GM12892 (cell line): ENCODE measurements around the gene ANKRD37.

ENCODE experiments used
- DNase-seq: peaks from one replicate; pipeline ENCODE4 v3.0.0; 2011; ENCODE audit not compliant: insufficient read length
- FAIRE-seq: peaks from 2 replicates; lab custom pipeline; 2011; peaks lifted over from hg19 to GRCh38; lab: Jason Lieb, UNC
- POLR2A ChIP-seq: IDR thresholded peaks from 2 replicates; pipeline ENCODE4 v1.6.1; 2011; ENCODE audit warnings: low read depth, low read length, control low read depth
- POLR2AphosphoS5 ChIP-seq: IDR thresholded peaks from 2 replicates; pipeline ENCODE4 v1.6.1; 2011; ENCODE audit warnings: low read depth, low read length, control low read depth
- TAF1 ChIP-seq: IDR thresholded peaks from 2 replicates; pipeline ENCODE4 v1.6.1; 2011; ENCODE audit warnings: low read depth, mild to moderate bottlenecking, control low read depth, low read length, borderline replicate concordance

Gene ANKRD37

GRCh38 chr4:185399466-185399865 is 2.8 kb downstream of the ANKRD37 start:
- TF ChIP-seq POLR2A (no peak), TAF1 (no peak), POLR2AphosphoS5 (no peak)
- no peak for FAIRE-seq

GRCh38 chr4:185404031-185404430 is 7.4 kb downstream of the ANKRD37 start:
- no peak for TF ChIP-seq POLR2A
- TF ChIP-seq POLR2AphosphoS5: no peak
- TF ChIP-seq TAF1: no peak
- DNase-seq: no peak
- no peak for FAIRE-seq

More at GRCh38 chr4:185399466-185399865, 2.8 kb downstream of the ANKRD37 start:
- no peak for DNase-seq

GRCh38 chr4:185405296-185405999 is 8.8 kb downstream of the ANKRD37 start:
- FAIRE-seq: no peak
- TF ChIP-seq TAF1: no peak
- no peak for TF ChIP-seq POLR2A
- no peak for TF ChIP-seq POLR2AphosphoS5
- no peak for DNase-seq

GRCh38 chr4:185408432-185408831 is 11.8 kb downstream of the ANKRD37 start:
- TF ChIP-seq TAF1 (no peak), POLR2AphosphoS5 (no peak), POLR2A (no peak)
- DNase-seq (no peak), FAIRE-seq (peak; percentile 21)

- FAIRE-seq (no peak), DNase-seq (no peak)
- TF ChIP-seq TAF1 (no peak), POLR2AphosphoS5 (no peak), POLR2A (no peak)
Observed at GRCh38 chr4:185411849-185412248, 15.2 kb downstream of the ANKRD37 start.

GRCh38 chr4:185412412-185412811 is 15.8 kb downstream of the ANKRD37 start:
- peak; percentile 24 for FAIRE-seq
- no peak for DNase-seq
- TF ChIP-seq POLR2A: no peak
- no peak for TF ChIP-seq TAF1
- no peak for TF ChIP-seq POLR2AphosphoS5

- DNase-seq (no peak), FAIRE-seq (no peak)
- TF ChIP-seq POLR2AphosphoS5 (no peak), POLR2A (no peak), TAF1 (no peak)
Observed at GRCh38 chr4:185416955-185417354, 20.3 kb downstream of the ANKRD37 start.

GRCh38 chr4:185421366-185422124 is 24.9 kb downstream of the ANKRD37 start:
- DNase-seq (no peak), FAIRE-seq (no peak)
- no peak for TF ChIP-seq POLR2A
- no peak for TF ChIP-seq POLR2AphosphoS5
- TF ChIP-seq TAF1: no peak

GRCh38 chr4:185424905-185425646 is 28.4 kb downstream of the ANKRD37 start:
- no peak for DNase-seq
- peak; percentile 80 for FAIRE-seq
- TF ChIP-seq POLR2AphosphoS5 (0 out of 2 replicates have a peak, but pooled peaks have one; percentile 22), POLR2A (no peak)

- peak; percentile 61 for TF ChIP-seq TAF1
- TF ChIP-seq POLR2AphosphoS5: peak; percentile 25; the same call in 1 of the 2 replicates
- no peak; the same call in 1 of the 2 replicates for TF ChIP-seq POLR2A
- DNase-seq: peak; percentile 77
- FAIRE-seq: peak; percentile 99
Observed at GRCh38 chr4:185425647-185426352, 29.2 kb downstream of the ANKRD37 start, which contains the start of gene UFSP2. UFSP2 (minus strand) TSS chr4:185425964; CDS start chr4:185425868, 96 bp downstream.
